IPS-NIHi7 (cell line): ENCODE results near the gene ZBTB25.
"Not testable (repeated sequence)": the region's sequence is repeated elsewhere in the genome, so short reads cannot be mapped to it uniquely, and the experiment has no call there.

Experiments used
- DNase-seq: peaks from one replicate; pipeline ENCODE4 v3.0.0; 2012; ENCODE audit warnings: mixed read lengths; ENCODE audit errors: extremely low spot score

ZBTB25 gene

GRCh38 chr14:64503434-64504309 is at the start of gene ZBTB25:
Gene ZBTB25, minus strand, starts transcription at chr14:64503838. Its CDS starts 13,305 bp downstream, at chr14:64490533.
- DNase-seq = peak; percentile 81

- no peak for DNase-seq
Measured at GRCh38 chr14:64550621-64551333, 47.1 kb upstream of the ZBTB25 start.

- peak; percentile 68 for DNase-seq
Measured at GRCh38 chr14:64549791-64550620, 46.4 kb upstream of the ZBTB25 start, which contains the start of gene PPP1R36. Gene PPP1R36, plus strand, starts transcription at chr14:64549961. Its CDS starts 37 bp downstream, at chr14:64549998.

GRCh38 chr14:64549016-64549415 is 45.4 kb upstream of the ZBTB25 start:
- no peak for DNase-seq

GRCh38 chr14:64544607-64545312 is 41.1 kb upstream of the ZBTB25 start:
- DNase-seq = no peak

- no peak for DNase-seq
Measured at GRCh38 chr14:64542836-64543201, 39.2 kb upstream of the ZBTB25 start.

GRCh38 chr14:64541972-64542835 is 38.6 kb upstream of the ZBTB25 start:
- no peak for DNase-seq

- DNase-seq = no peak
Measured at GRCh38 chr14:64541261-64541971, 37.8 kb upstream of the ZBTB25 start.

- DNase-seq = peak; percentile 96
Measured at GRCh38 chr14:64540208-64541202, 36.9 kb upstream of the ZBTB25 start, which contains the start of gene HSPA2. Gene HSPA2, plus strand, starts transcription at chr14:64540741. Its CDS starts 109 bp downstream, at chr14:64540850.

GRCh38 chr14:64536488-64537245 is 33.0 kb upstream of the ZBTB25 start:
- DNase-seq = no peak

GRCh38 chr14:64531567-64531966 is 27.9 kb upstream of the ZBTB25 start:
- DNase-seq = no peak

- no peak for DNase-seq
Measured at GRCh38 chr14:64525354-64525753, 21.7 kb upstream of the ZBTB25 start.

- no peak for DNase-seq
Measured at GRCh38 chr14:64522591-64523355, 19.1 kb upstream of the ZBTB25 start.

GRCh38 chr14:64520699-64521098 is 17.1 kb upstream of the ZBTB25 start:
- no peak for DNase-seq

- no peak for DNase-seq
Measured at GRCh38 chr14:64518229-64518628, 14.6 kb upstream of the ZBTB25 start.

GRCh38 chr14:64517667-64518066 is 14.0 kb upstream of the ZBTB25 start:
- not testable (repeated sequence) for DNase-seq

GRCh38 chr14:64516969-64517368 is 13.3 kb upstream of the ZBTB25 start:
- no peak for DNase-seq
